PC-9 (cell line): Measurements from ENCODE around the gene CXCR6. TPM values are rescaled to one million over a fixed set of nuclear protein-coding genes. Genes with fewer than 3 reads are reported as not detected.

Experiments
- BruUV-seq: library from RNA; stranded (reverse); fragments of 400-500 nt; replicated peaks from 2 replicates; lab custom pipeline; 2021; lab: Mats Ljungman, UMichigan
- CTCF ChIA-PET: fragments of 300-600 bp; sonication (Branson Sonifier 250); formaldehyde crosslinking; loops from one replicate; lab custom pipeline; 2022; ENCODE audit warnings: antibody characterized with exemption; lab: Charles Lee
- POLR2A ChIA-PET: fragments of 300-600 bp; sonication (Branson Sonifier 250); formaldehyde crosslinking; loops from one replicate; lab custom pipeline; 2022; ENCODE audit warnings: antibody characterized with exemption; ENCODE audit not compliant: unreplicated experiment; lab: Charles Lee
- DNase-seq, 2 experiments: peaks; one replicate each; pipeline versions ENCODE4 v3.0.0 to v3.0.0-alpha.2; 2015 to 2022; ENCODE audit warnings: mixed read lengths in 1 of 2
- H2AFZ ChIP-seq: fragments of 200-600 bp; sonication (generic); 2 replicates; pipeline ENCODE4 v1.8.1; 2017; ENCODE audit warnings: antibody characterized with exemption
- H3F3A ChIP-seq: fragments of 200-600 bp; sonication (generic); 2 replicates; pipeline ENCODE4 v1.8.1; 2017; ENCODE audit warnings: antibody characterized with exemption, mild to moderate bottlenecking, low read depth; ENCODE audit not compliant: insufficient read depth
- H3K27ac ChIP-seq: fragments of 200-600 bp; sonication (generic); 2 replicates; pipeline ENCODE4 v1.6.1; 2016; ENCODE audit warnings: mixed run types
- H3K27me3 ChIP-seq: fragments of 200-600 bp; sonication (generic); 2 replicates; pipeline ENCODE4 v1.6.1; 2016; ENCODE audit warnings: low read depth, mixed run types; ENCODE audit not compliant: insufficient read depth
- H3K36me3 ChIP-seq: fragments of 200-600 bp; sonication (generic); 2 replicates; pipeline ENCODE4 v1.6.1; 2016; ENCODE audit warnings: low read depth, mixed run types
- H3K4me1 ChIP-seq: fragments of 200-600 bp; sonication (generic); replicated peaks from 2 replicates; pipeline ENCODE4 v1.6.1; 2016; ENCODE audit warnings: mixed run types; ENCODE audit not compliant: insufficient read depth
- H3K4me2 ChIP-seq: fragments of 200-600 bp; sonication (generic); 2 replicates; pipeline ENCODE4 v1.6.1; 2017; ENCODE audit warnings: mixed run types
- H3K4me3 ChIP-seq: fragments of 200-600 bp; sonication (generic); 2 replicates; pipeline ENCODE4 v1.6.1; 2016; ENCODE audit warnings: mixed run types
- H3K79me2 ChIP-seq: fragments of 200-600 bp; sonication (generic); 2 replicates; pipeline ENCODE4 v1.6.1; 2017; ENCODE audit warnings: low read depth, mixed run types
- H3K9me2 ChIP-seq: fragments of 200-600 bp; sonication (generic); 2 replicates; pipeline ENCODE4 v1.8.1; 2017; ENCODE audit warnings: mild to moderate bottlenecking; ENCODE audit not compliant: insufficient read depth
- H3K9me3 ChIP-seq: fragments of 200-600 bp; sonication (generic); 2 replicates; pipeline ENCODE4 v1.8.1; 2016; ENCODE audit warnings: low read depth; ENCODE audit not compliant: insufficient read depth
- H4K20me1 ChIP-seq: fragments of 200-600 bp; sonication (generic); 2 replicates; pipeline ENCODE4 v1.8.1; 2017; ENCODE audit not compliant: insufficient read depth
- EZH2 ChIP-seq: fragments of 200-600 bp; sonication (generic); IDR thresholded peaks from 2 replicates; pipeline ENCODE4 v1.8.0; 2017; ENCODE audit warnings: antibody characterized with exemption, low read depth
- intact Hi-C: fragments of 100-400 bp; cut with micrococcal nuclease; formaldehyde crosslinking; loops from one replicate; pipeline ENCODE4 v1.10.0; 2022; ENCODE audit not compliant: unreplicated experiment
- total RNA-seq: library from RNA; stranded (reverse); gene quantifications from 2 replicates; pipeline ENCODE4 v1.2.3, GENCODE V29; 2021
- TF ChIP-seq, protein P1 (sequence below): fragments of 200-600 bp; sonication (generic); conservative IDR thresholded peaks from 2 replicates; pipeline ENCODE4 v1.6.1; 2017; ENCODE audit warnings: mixed run types, antibody characterized with exemption, mild to moderate bottlenecking, moderate library complexity

CXCR6 gene
- total RNA-seq, 1 experiment from 2014 or later, result 0.74 TPM

DNA sequence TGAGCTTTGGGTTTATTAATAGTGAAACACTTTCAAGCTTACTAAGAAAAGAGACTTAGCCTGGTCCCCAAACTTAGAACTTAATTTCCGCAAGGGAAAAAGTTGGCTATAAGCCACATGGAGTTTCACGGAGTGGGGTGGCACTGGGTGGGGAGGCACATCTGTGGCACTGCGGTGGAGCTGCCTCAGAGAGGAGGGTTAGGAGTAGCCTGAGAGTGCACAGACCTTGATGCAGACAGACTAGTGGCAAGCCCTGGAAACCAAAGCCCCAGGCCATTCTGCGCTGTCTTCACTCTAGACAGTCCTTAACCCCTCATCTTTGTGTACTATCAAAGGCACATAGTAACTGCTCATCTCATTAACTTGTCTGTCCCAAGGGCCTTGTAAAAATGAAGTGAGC is 22.0 kb downstream of the CXCR6 start:
- no TSS peak for BruUV-seq
- no peaks in the 10 kb centered on the region for H3K36me3 ChIP-seq
- no peaks in the 10 kb centered on the region for H3F3A ChIP-seq
- CTCF ChIA-PET, result no interaction called here
- POLR2A ChIA-PET, result interaction anchor here (0.7 kb wide), 1 partner anchor 389 kb away, joined by 3 read pairs; no protein-coding TSS in a partner anchor
- H4K20me1 ChIP-seq, result no peaks in the 10 kb centered on the region
- no peaks in the 10 kb centered on the region for H3K79me2 ChIP-seq
- H2AFZ ChIP-seq, result no peak overlapping the region
- no peak for TF ChIP-seq EZH2
- TF ChIP-seq, protein P1, sequence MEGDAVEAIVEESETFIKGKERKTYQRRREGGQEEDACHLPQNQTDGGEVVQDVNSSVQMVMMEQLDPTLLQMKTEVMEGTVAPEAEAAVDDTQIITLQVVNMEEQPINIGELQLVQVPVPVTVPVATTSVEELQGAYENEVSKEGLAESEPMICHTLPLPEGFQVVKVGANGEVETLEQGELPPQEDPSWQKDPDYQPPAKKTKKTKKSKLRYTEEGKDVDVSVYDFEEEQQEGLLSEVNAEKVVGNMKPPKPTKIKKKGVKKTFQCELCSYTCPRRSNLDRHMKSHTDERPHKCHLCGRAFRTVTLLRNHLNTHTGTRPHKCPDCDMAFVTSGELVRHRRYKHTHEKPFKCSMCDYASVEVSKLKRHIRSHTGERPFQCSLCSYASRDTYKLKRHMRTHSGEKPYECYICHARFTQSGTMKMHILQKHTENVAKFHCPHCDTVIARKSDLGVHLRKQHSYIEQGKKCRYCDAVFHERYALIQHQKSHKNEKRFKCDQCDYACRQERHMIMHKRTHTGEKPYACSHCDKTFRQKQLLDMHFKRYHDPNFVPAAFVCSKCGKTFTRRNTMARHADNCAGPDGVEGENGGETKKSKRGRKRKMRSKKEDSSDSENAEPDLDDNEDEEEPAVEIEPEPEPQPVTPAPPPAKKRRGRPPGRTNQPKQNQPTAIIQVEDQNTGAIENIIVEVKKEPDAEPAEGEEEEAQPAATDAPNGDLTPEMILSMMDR, result no peak
- intact Hi-C loops, result no loop called here
- H3K27me3 ChIP-seq, result no peaks in the 10 kb centered on the region
- H3K27ac ChIP-seq, result no peak overlapping the region
- 0 out of 2 replicates have a peak, but pooled peaks cover 8% of the 10 kb centered on the region for H3K4me1 ChIP-seq
- H3K4me3 ChIP-seq, result no peak overlapping the region
- no peaks in the 10 kb centered on the region for H3K9me2 ChIP-seq
- H3K4me2 ChIP-seq, result no peak overlapping the region
- no peak for DNase-seq
- H3K9me3 ChIP-seq, result no peaks in the 10 kb centered on the region

DNA sequence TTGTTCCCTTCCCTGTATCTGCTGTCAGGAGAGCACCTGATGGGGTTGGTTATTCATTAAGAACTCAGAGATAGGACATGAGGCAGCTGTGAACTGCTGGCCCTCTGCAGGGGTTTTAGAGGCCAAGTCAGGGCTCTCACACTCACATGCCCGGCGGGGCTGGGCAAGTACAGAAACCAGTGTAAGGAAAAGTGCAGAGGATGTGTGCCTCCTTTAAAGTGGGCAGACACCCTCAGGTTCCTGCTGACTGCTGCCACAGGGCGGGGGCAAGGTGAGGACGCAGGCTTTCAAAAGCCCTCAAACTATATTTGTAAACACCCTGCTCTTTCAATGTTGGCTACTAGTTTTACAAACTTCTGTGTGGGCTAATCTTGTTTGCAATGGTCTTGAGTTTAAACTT is 22.4 kb downstream of the CXCR6 start:
- ChIA-PET POLR2A (no interaction called here), CTCF (no interaction called here)
- H3K4me2 ChIP-seq, result no peak overlapping the region
- intact Hi-C loops, result no loop called here
- no peaks in the 10 kb centered on the region for H4K20me1 ChIP-seq
- H3K4me3 ChIP-seq, result no peak overlapping the region
- no TSS peak for BruUV-seq
- no peaks in the 10 kb centered on the region for H3K79me2 ChIP-seq
- no peaks in the 10 kb centered on the region for H3K9me3 ChIP-seq
- H2AFZ ChIP-seq, result no peak overlapping the region
- H3F3A ChIP-seq, result no peaks in the 10 kb centered on the region
- no peaks in the 10 kb centered on the region for H3K36me3 ChIP-seq
- no peaks in the 10 kb centered on the region for H3K27me3 ChIP-seq
- no peaks in the 10 kb centered on the region for H3K9me2 ChIP-seq
- H3K4me1 ChIP-seq, result 0 out of 2 replicates have a peak, but pooled peaks cover 8% of the 10 kb centered on the region
- TF ChIP-seq, protein P1, result no peak
- TF ChIP-seq EZH2, result no peak
- H3K27ac ChIP-seq, result no peak overlapping the region
- DNase-seq, result no peak

DNA sequence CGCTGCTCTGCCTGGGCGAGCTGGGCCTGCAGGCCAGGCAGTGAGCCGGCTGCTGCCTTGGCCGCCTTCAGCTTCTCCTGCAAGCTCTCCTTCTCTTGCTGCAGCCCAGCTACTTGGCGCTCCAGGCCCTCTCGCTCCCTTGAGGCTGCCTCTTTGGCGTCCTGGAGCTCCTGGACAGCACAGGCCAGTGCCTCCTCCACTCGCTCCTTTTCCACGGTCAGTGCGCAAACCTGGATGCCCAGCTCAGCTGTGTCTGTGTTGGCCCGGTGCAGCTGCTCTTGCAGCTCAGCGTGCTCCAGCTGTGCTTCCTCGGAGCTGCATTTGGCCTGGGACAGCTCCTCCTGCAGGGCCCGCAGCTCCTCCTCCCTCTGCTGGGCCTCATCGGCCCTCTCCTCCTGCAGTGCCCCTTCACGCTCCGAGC is 23.1 kb downstream of the CXCR6 start:
- intact Hi-C loops, result no loop called here
- no peak overlapping the region for H3K4me2 ChIP-seq
- no peaks in the 10 kb centered on the region for H3F3A ChIP-seq
- no peaks in the 10 kb centered on the region for H3K9me3 ChIP-seq
- CTCF ChIA-PET, result no interaction called here
- H3K36me3 ChIP-seq, result peaks cover 5% of the 10 kb centered on the region; the same call in 1 of the 2 replicates
- H3K9me2 ChIP-seq, result no peaks in the 10 kb centered on the region
- H2AFZ ChIP-seq, result no peak overlapping the region
- H4K20me1 ChIP-seq, result no peaks in the 10 kb centered on the region
- H3K4me1 ChIP-seq, result 0 out of 2 replicates have a peak, but pooled peaks cover 8% of the 10 kb centered on the region
- no peaks in the 10 kb centered on the region for H3K27me3 ChIP-seq
- no peak overlapping the region for H3K27ac ChIP-seq
- no peaks in the 10 kb centered on the region for H3K79me2 ChIP-seq
- POLR2A ChIA-PET, result no interaction called here
- TF ChIP-seq EZH2, result no peak
- TF ChIP-seq, protein P1, result no peak
- DNase-seq, result no peak
- BruUV-seq, result no TSS peak
- H3K4me3 ChIP-seq, result no peak overlapping the region
